GM06990 (cell line): ENCODE results near the gene RNF19B.

ENCODE experiments used
- DNase-seq: peaks from one replicate; pipeline ENCODE4 v3.0.0-alpha.2; 2011; ENCODE audit not compliant: insufficient read length; ENCODE audit errors: extremely low read depth
- H3K27me3 ChIP-seq: replicated peaks from 2 replicates; pipeline ENCODE4 v1.6.0; 2011; ENCODE audit warnings: low read length; ENCODE audit not compliant: control insufficient read depth, insufficient read depth
- H3K36me3 ChIP-seq: 2 replicates; pipeline ENCODE4 v1.5.1; 2011; ENCODE audit warnings: low read length; ENCODE audit not compliant: control insufficient read depth, insufficient read depth
- H3K4me3 ChIP-seq: replicated peaks from 2 replicates; pipeline ENCODE4 v1.5.1; 2011; ENCODE audit warnings: low read depth, mild to moderate bottlenecking, control low read depth, low read length
- TF ChIP-seq, protein P1 (sequence below): IDR thresholded peaks from 2 replicates; pipeline ENCODE4 v1.5.1; 2011; ENCODE audit warnings: low read length, control low read depth, mild to moderate bottlenecking, inconsistent platforms; ENCODE audit not compliant: insufficient read depth, poor library complexity, severe bottlenecking

The RNF19B gene

GRCh38 chr1:32888134-32888533 lies 76.5 kb downstream of the RNF19B start:
- TF ChIP-seq, protein P1, sequence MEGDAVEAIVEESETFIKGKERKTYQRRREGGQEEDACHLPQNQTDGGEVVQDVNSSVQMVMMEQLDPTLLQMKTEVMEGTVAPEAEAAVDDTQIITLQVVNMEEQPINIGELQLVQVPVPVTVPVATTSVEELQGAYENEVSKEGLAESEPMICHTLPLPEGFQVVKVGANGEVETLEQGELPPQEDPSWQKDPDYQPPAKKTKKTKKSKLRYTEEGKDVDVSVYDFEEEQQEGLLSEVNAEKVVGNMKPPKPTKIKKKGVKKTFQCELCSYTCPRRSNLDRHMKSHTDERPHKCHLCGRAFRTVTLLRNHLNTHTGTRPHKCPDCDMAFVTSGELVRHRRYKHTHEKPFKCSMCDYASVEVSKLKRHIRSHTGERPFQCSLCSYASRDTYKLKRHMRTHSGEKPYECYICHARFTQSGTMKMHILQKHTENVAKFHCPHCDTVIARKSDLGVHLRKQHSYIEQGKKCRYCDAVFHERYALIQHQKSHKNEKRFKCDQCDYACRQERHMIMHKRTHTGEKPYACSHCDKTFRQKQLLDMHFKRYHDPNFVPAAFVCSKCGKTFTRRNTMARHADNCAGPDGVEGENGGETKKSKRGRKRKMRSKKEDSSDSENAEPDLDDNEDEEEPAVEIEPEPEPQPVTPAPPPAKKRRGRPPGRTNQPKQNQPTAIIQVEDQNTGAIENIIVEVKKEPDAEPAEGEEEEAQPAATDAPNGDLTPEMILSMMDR, result no peak
- Histone ChIP-seq H3K27me3 (peaks cover 7% of the 10 kb centered on the region), H3K4me3 (no peak overlapping the region), H3K36me3 (no peaks in the 10 kb centered on the region)
- DNase-seq, result no peak

DNA sequence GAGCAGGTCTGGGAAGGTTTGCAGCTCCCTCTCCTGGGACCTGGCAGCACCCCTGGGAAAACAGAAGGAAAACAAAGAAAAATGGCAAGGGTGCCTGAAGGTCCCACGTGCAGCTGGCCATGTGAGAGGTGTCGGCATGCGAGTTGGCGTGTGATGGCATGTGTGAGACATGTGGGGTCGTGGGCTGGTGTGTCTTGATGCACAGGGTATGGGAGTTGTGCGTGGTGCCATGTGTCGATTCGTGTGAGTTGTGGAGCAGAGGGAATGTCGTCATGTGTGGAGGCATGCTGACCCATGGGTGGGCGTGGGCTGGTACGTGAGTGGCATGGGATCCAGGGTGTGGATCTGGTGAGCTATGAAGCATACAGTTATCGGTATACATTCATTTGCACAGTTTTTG lies 77.0 kb downstream of the RNF19B start:
- TF ChIP-seq, protein P1, result no peak
- Histone ChIP-seq H3K4me3 (no peak overlapping the region), H3K36me3 (no peaks in the 10 kb centered on the region), H3K27me3 (peaks cover 6% of the 10 kb centered on the region)
- no peak for DNase-seq

DNA sequence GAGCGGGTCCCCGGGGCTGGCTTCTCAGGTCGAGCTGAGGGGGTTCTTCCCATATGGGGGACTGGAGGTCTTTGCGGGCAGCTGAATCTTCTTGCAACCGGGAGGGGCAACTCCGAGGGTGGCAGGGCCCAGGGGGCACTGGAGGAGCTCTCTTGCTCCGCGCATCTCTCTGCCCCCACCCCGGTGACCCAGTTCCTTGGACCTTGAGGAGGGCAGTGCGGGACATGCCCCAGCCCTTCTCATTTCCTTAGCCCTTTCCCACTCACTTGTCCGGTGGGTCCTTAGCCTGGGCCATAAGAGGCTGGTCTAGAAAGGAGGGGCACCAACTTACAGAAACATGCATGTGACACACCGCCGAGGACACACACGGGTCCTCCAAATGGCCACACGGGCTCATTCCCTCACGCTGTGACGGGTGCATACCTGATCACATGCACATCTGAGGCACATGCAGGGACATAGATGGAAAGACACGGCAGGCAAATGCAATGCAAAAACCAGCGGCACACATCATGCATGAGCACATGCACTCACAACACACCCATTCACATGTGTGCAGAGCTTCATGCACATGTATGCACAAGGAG lies 77.7 kb downstream of the RNF19B start:
- Histone ChIP-seq H3K4me3 (no peak overlapping the region), H3K36me3 (no peaks in the 10 kb centered on the region), H3K27me3 (peaks cover 5% of the 10 kb centered on the region)
- no peak for DNase-seq
- TF ChIP-seq, protein P1, result no peak
